Fibroblast of lung (primary cell): Measurements from ENCODE around the gene SRGAP1. TPM values are rescaled to one million over a fixed set of nuclear protein-coding genes. Genes with fewer than 3 reads are reported as not detected.
A peak's percentile ranks its signal among the peaks of the same experiment; 100 is the strongest.

Source experiments
- DNase-seq, 2 donors: peaks; one replicate each; pipeline versions ENCODE4 v3.0.0 to v3.0.0-alpha.2; 2010; ENCODE audit warnings: low read depth in 2 of 2
- H2AFZ ChIP-seq: 2 replicates; pipeline ENCODE4 v1.5.1; 2012; ENCODE audit warnings: low read length, control low read depth, inconsistent platforms
- H3K27ac ChIP-seq: 2 replicates; pipeline ENCODE4 v1.5.1; 2011; ENCODE audit warnings: low read length, control low read depth; ENCODE audit not compliant: insufficient read depth
- H3K27me3 ChIP-seq: 2 replicates; pipeline ENCODE4 v1.5.1; 2011; ENCODE audit warnings: mild to moderate bottlenecking, low read length; ENCODE audit not compliant: control insufficient read depth, insufficient read depth
- H3K36me3 ChIP-seq: 2 replicates; pipeline ENCODE4 v1.5.1; 2011; ENCODE audit warnings: low read length; ENCODE audit not compliant: control insufficient read depth, insufficient read depth
- H3K4me1 ChIP-seq: 2 replicates; pipeline ENCODE4 v1.5.1; 2011; ENCODE audit warnings: low read length; ENCODE audit not compliant: control insufficient read depth, insufficient read depth; ENCODE audit errors: extremely low read depth
- H3K4me2 ChIP-seq: 2 replicates; pipeline ENCODE4 v1.5.1; 2011; ENCODE audit warnings: low read length, control low read depth; ENCODE audit not compliant: insufficient read depth; ENCODE audit errors: extremely low read depth
- H3K4me3 ChIP-seq, 4 experiments: fragments of 200-600 bp in 1 of 4; sonication (generic) in 1 of 4; replicated peaks in 1 of 4; 2 replicates each; pipeline ENCODE4 v1.5.1; 2011 to 2016; ENCODE audit warnings: low read length in 4 of 4, low read depth in 3 of 4, mild to moderate bottlenecking in 3 of 4, control low read depth in 2 of 4, inconsistent platforms in 1 of 4, mixed read lengths in 1 of 4; ENCODE audit not compliant: insufficient read depth in 1 of 4; ENCODE audit errors: control extremely low read depth in 1 of 4
- H3K79me2 ChIP-seq: 2 replicates; pipeline ENCODE4 v1.5.1; 2012; ENCODE audit warnings: mild to moderate bottlenecking, low read length, inconsistent platforms; ENCODE audit not compliant: control insufficient read depth, insufficient read depth
- H3K9ac ChIP-seq: 2 replicates; pipeline ENCODE4 v1.5.1; 2011; ENCODE audit warnings: mild to moderate bottlenecking, low read length, control low read depth; ENCODE audit not compliant: insufficient read depth
- H3K9me3 ChIP-seq: 2 replicates; pipeline ENCODE4 v1.5.1; 2012; ENCODE audit warnings: low read depth, low read length; ENCODE audit not compliant: control insufficient read depth, insufficient read depth
- H4K20me1 ChIP-seq: 2 replicates; pipeline ENCODE4 v1.5.1; 2011; ENCODE audit warnings: low read length; ENCODE audit not compliant: control insufficient read depth, insufficient read depth; ENCODE audit errors: extremely low read depth
- CTCF ChIP-seq, 2 donors: IDR thresholded peaks in 1 of 2; conservative IDR thresholded peaks in 1 of 2; 1 replicate in 1 of 2; 2 replicates in 1 of 2; pipeline ENCODE4 v1.5.1; 2011 to 2012; ENCODE audit warnings: low read length in 2 of 2, control low read depth in 1 of 2, inconsistent platforms in 1 of 2, low read depth in 1 of 2, mild to moderate bottlenecking in 1 of 2
- EZH2 ChIP-seq: IDR thresholded peaks from 2 replicates; pipeline ENCODE4 v1.5.1; 2012; ENCODE audit warnings: low read length, control low read depth, mild to moderate bottlenecking; ENCODE audit errors: missing control alignments
- polyA plus RNA-seq, 2 donors: library from polyadenylated mRNA; depleted of rRNA in 1 of 2; stranded (reverse) in 1 of 2; unstranded in 1 of 2; fragments of >200 nt; gene quantifications; 2 replicates each; pipeline ENCODE4 v1.2.1, GENCODE V29; 2011 to 2012; ENCODE audit warnings: missing spikeins in 1 of 2
- total RNA-seq: library from RNA; depleted of rRNA; stranded (reverse); fragments of >200 nt; gene quantifications from 2 replicates; pipeline ENCODE4 v1.2.1, GENCODE V29; 2014

Gene SRGAP1
- total and polyA plus RNA-seq, 2 donors (not counting 1 experiment from before 2014, with no cell fraction given) = 18.9 to 30.2 TPM

GRCh38 chr12:64082116-64082515 is 237.6 kb downstream of the SRGAP1 start:
- Histone ChIP-seq H3K4me2 (no peak overlapping the region), H3K4me1 (peaks cover 13% of the 10 kb centered on the region), H3K79me2 (no peaks in the 10 kb centered on the region), H2AFZ (no peak overlapping the region), H3K9me3 (no peaks in the 10 kb centered on the region), H3K27ac (no peak overlapping the region), H3K36me3 (peaks cover 1% of the 10 kb centered on the region), H3K27me3 (no peaks in the 10 kb centered on the region), H4K20me1 (no peaks in the 10 kb centered on the region), H3K4me3 (no peak overlapping the region), H3K9ac (no peak overlapping the region)
- TF ChIP-seq CTCF (conservative IDR thresholded peaks at IDR 0.05 in 1 of 2, IDR thresholded peaks at IDR 0.05 in 1 of 2; ENCODE audit: low read depth in 1 of 2, low read length in 2 of 2) (no peak), EZH2 (no peak)
- DNase-seq = no peak

GRCh38 chr12:64082866-64083268 is 238.4 kb downstream of the SRGAP1 start:
- H3K9ac ChIP-seq = no peak overlapping the region
- H3K4me3 ChIP-seq = peak overlapping the region in 1 of 4 experiments; percentile 5
- H3K27ac ChIP-seq = peak overlapping the region; percentile 73
- peaks cover 16% of the 10 kb centered on the region for H3K4me1 ChIP-seq
- TF ChIP-seq CTCF (conservative IDR thresholded peaks at IDR 0.05 in 1 of 2, IDR thresholded peaks at IDR 0.05 in 1 of 2; ENCODE audit: low read depth in 1 of 2, low read length in 2 of 2) (no peak), EZH2 (no peak)
- H3K4me2 ChIP-seq = peak overlapping the region; percentile 67
- H3K27me3 ChIP-seq = no peaks in the 10 kb centered on the region
- H3K36me3 ChIP-seq = peaks cover 1% of the 10 kb centered on the region
- no peak overlapping the region for H2AFZ ChIP-seq
- H3K9me3 ChIP-seq = no peaks in the 10 kb centered on the region
- no peaks in the 10 kb centered on the region for H4K20me1 ChIP-seq
- H3K79me2 ChIP-seq = no peaks in the 10 kb centered on the region
- DNase-seq = no peak

GRCh38 chr12:64083285-64084210 is 239.0 kb downstream of the SRGAP1 start:
- peak; percentile 93 to 97 for DNase-seq
- Histone ChIP-seq H4K20me1 (no peaks in the 10 kb centered on the region), H2AFZ (no peak overlapping the region), H3K79me2 (no peaks in the 10 kb centered on the region), H3K4me2 (peak overlapping the region; percentile 67), H3K36me3 (peaks cover 1% of the 10 kb centered on the region), H3K9me3 (no peaks in the 10 kb centered on the region), H3K9ac (no peak overlapping the region), H3K4me3 (peak overlapping the region in 1 of 4 experiments; percentile 5), H3K4me1 (peaks cover 20% of the 10 kb centered on the region), H3K27me3 (no peaks in the 10 kb centered on the region), H3K27ac (peak overlapping the region; percentile 73)
- no peak for TF ChIP-seq CTCF (conservative IDR thresholded peaks at IDR 0.05 in 1 of 2, IDR thresholded peaks at IDR 0.05 in 1 of 2; ENCODE audit: low read depth in 1 of 2, low read length in 2 of 2)
- TF ChIP-seq EZH2 = no peak
